Endothelial cell of umbilical vein (primary cell): ENCODE results near the gene ANKRD12. TPM values are rescaled to one million over a fixed set of nuclear protein-coding genes. Genes with fewer than 3 reads are reported as not detected.

ENCODE experiments used
- BruUV-seq: library from RNA; stranded (reverse); fragments of 400-500 nt; replicated peaks from 2 replicates; lab custom pipeline; 2021; lab: Mats Ljungman, UMichigan
- CTCF ChIA-PET: fragments of 300-600, 350-600 bp; sonication (Branson Sonifier 250); formaldehyde crosslinking; loops from one replicate; lab custom pipeline; 2021; ENCODE audit warnings: antibody characterized with exemption, inconsistent platforms; lab: Charles Lee
- POLR2A ChIA-PET: fragments of 300-600, 350-600 bp; sonication (Branson Sonifier 250); formaldehyde crosslinking; loops from one replicate; lab custom pipeline; 2021; ENCODE audit warnings: antibody characterized with exemption, inconsistent platforms; lab: Charles Lee
- DNase-seq: peaks from one replicate; pipeline ENCODE4 v3.0.0-alpha.2; 2011; ENCODE audit warnings: low read depth, low spot score
- FAIRE-seq: peaks from 2 replicates; lab custom pipeline; 2011; peaks lifted over from hg19 to GRCh38; lab: Jason Lieb, UNC
- H2AFZ ChIP-seq: 2 replicates; pipeline ENCODE4 v1.6.0; 2012; ENCODE audit warnings: low read depth, low read length, control low read depth, inconsistent platforms
- H3K27ac ChIP-seq: 2 replicates; pipeline ENCODE4 v1.5.1; 2011; ENCODE audit warnings: low read depth, mild to moderate bottlenecking, control low read depth, low read length, moderate library complexity; ENCODE audit not compliant: insufficient read depth
- H3K27me3 ChIP-seq, 2 experiments: 2 replicates each; pipeline versions ENCODE4 v1.6.0 to v1.6.1; 2011; ENCODE audit warnings: low read length in 2 of 2, mixed read lengths in 1 of 2; ENCODE audit not compliant: control insufficient read depth in 2 of 2, insufficient read depth in 2 of 2
- H3K36me3 ChIP-seq, 2 experiments: 2 replicates in 1 of 2; 3 replicates in 1 of 2; pipeline ENCODE4 v1.5.1; 2011; ENCODE audit warnings: low read length in 2 of 2, mild to moderate bottlenecking in 1 of 2, moderate library complexity in 1 of 2; ENCODE audit not compliant: control insufficient read depth in 2 of 2, insufficient read depth in 2 of 2; ENCODE audit errors: extremely low read depth in 1 of 2
- H3K4me1 ChIP-seq: 3 replicates; pipeline ENCODE4 v1.5.1; 2011; ENCODE audit warnings: mild to moderate bottlenecking, low read length; ENCODE audit not compliant: control insufficient read depth, insufficient read depth; ENCODE audit errors: extremely low read depth
- H3K4me2 ChIP-seq: 2 replicates; pipeline ENCODE4 v1.6.1; 2011; ENCODE audit warnings: low read length, control low read depth, mixed read lengths; ENCODE audit not compliant: insufficient read depth
- H3K4me3 ChIP-seq, 3 experiments: fragments of 200-600 bp in 1 of 3; sonication (generic), shearing (Covaris generic) in 1 of 3; replicated peaks in 1 of 3; 2 replicates each; pipeline ENCODE4 v1.5.1; 2011 to 2016; ENCODE audit warnings: control low read depth in 3 of 3, low read length in 3 of 3, mild to moderate bottlenecking in 2 of 3, inconsistent platforms in 1 of 3, low read depth in 1 of 3, moderate library complexity in 1 of 3; ENCODE audit not compliant: insufficient read depth in 1 of 3
- H3K79me2 ChIP-seq: 2 replicates; pipeline ENCODE4 v1.6.0; 2012; ENCODE audit warnings: low read length, inconsistent platforms; ENCODE audit not compliant: control insufficient read depth, insufficient read depth
- H3K9ac ChIP-seq: replicated peaks from 2 replicates; pipeline ENCODE3; 2011; ENCODE audit warnings: low read length, control low read depth; ENCODE audit not compliant: insufficient read depth; ENCODE audit errors: extremely low read depth
- H3K9me1 ChIP-seq: replicated peaks from 3 replicates; pipeline ENCODE4 v1.6.0; 2011; ENCODE audit warnings: mild to moderate bottlenecking, low read length; ENCODE audit not compliant: control insufficient read depth, insufficient read depth; ENCODE audit errors: extremely low read depth
- H3K9me3 ChIP-seq: replicated peaks from 2 replicates; pipeline ENCODE4 v1.5.1; 2012; ENCODE audit warnings: low read length, inconsistent platforms; ENCODE audit not compliant: control insufficient read depth, insufficient read depth
- H4K20me1 ChIP-seq: replicated peaks from 2 replicates; pipeline ENCODE3; 2011; ENCODE audit warnings: mild to moderate bottlenecking, low read length; ENCODE audit not compliant: control insufficient read depth, insufficient read depth; ENCODE audit errors: extremely low read depth
- EZH2 ChIP-seq: IDR thresholded peaks from 2 replicates; pipeline ENCODE4 v1.6.1; 2012; ENCODE audit warnings: borderline replicate concordance, low read depth, mild to moderate bottlenecking, moderate library complexity, low read length, inconsistent platforms; ENCODE audit not compliant: severe bottlenecking
- FOS ChIP-seq: IDR thresholded peaks from 2 replicates; pipeline ENCODE4 v1.6.1; 2011; ENCODE audit warnings: mild to moderate bottlenecking, low read length, moderate library complexity, borderline replicate concordance; ENCODE audit not compliant: insufficient read depth
- GATA2 ChIP-seq: IDR thresholded peaks from 2 replicates; pipeline ENCODE4 v1.7.0; 2011; ENCODE audit warnings: low read depth, mild to moderate bottlenecking, moderate library complexity, mixed read lengths, low read length; ENCODE audit not compliant: insufficient read length, insufficient read depth
- JUN ChIP-seq: IDR thresholded peaks from 2 replicates; pipeline ENCODE4 v1.6.1; 2011; ENCODE audit warnings: borderline replicate concordance, low read depth; ENCODE audit not compliant: insufficient read length, insufficient read depth
- MYC ChIP-seq: IDR thresholded peaks from one replicate; pipeline ENCODE4 v1.6.1; 2011; ENCODE audit warnings: mild to moderate bottlenecking, low read depth, low read length
- dilution Hi-C: fragments of 300-500 bp; cut with MboI; formaldehyde crosslinking; loops from one replicate; pipeline ENCODE4 v1.15.0; 2019; ENCODE audit warnings: low sequenced_read_pairs; ENCODE audit not compliant: extremely low pct_ligation_motif_present
- intact Hi-C: fragments of 100-400 bp; cut with micrococcal nuclease; formaldehyde crosslinking; loops from one replicate; pipeline ENCODE4 v1.10.0; 2022
- polyA plus RNA-seq, 4 experiments: library from polyadenylated mRNA; depleted of rRNA in 3 of 4; stranded (reverse) in 3 of 4; unstranded in 1 of 4; fragments of >200 nt; gene quantifications; 2 replicates each; pipeline versions ENCODE4 v1.2.1 to v1.2.3, GENCODE V29; 2011 to 2012; ENCODE audit warnings: missing spikeins in 1 of 4
- total RNA-seq: library from RNA; stranded (reverse); gene quantifications from 2 replicates; pipeline ENCODE4 v1.2.3, GENCODE V29; 2021
- TF ChIP-seq, protein P1 (sequence below): IDR thresholded peaks from 2 replicates; pipeline ENCODE4 v1.6.1; 2011; ENCODE audit not compliant: insufficient read depth, insufficient read length

ANKRD12 gene
- total and polyA plus RNA-seq, 2 donors (not counting 3 experiments of a cell fraction or from before 2014, with no cell fraction given) = 1.5 to 25.4 TPM

DNA sequence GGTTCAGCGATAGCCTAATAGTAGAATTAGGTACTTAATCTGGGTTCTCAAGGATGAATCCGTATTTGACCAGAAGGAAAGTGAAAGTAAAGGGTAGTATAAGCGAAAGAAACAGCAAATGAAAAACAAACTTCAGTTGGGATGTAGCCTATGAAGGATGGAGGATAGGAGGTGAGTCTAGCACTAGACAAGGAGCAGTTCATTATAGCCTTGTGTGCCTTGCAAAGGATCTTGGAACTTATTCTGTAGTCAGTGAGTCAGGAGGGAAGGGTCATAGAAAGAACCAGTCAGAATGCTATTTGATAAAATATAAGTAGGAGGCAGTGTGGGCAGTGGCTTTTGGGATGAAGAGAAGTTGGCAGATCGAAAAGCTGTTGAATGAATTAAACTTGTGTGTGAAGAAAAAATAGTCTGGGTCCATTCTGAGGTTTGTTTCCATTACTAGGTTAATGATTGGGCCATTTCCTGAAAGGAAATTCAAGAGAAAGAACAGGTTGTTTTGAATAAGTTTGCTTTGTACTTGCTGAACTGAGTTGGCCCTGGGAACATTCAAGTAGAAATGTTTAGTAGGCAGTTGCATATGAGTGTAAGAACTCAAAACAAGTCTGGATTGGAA, 48.5 kb downstream of the ANKRD12 start:
- Histone ChIP-seq H3K27me3 (no peaks in the 10 kb centered on the region), H3K4me3 (peak overlapping the region in 2 of 3 experiments; percentile 27 to 76), H4K20me1 (no peaks in the 10 kb centered on the region), H3K9me3 (no peaks in the 10 kb centered on the region), H3K27ac (peak overlapping the region; percentile 38), H3K9me1 (no peaks in the 10 kb centered on the region), H2AFZ (peak overlapping the region; percentile 23), H3K79me2 (peaks cover 14% of the 10 kb centered on the region), H3K4me2 (peak overlapping the region; percentile 97), H3K36me3 (peaks cover 0 to 2% of the 10 kb centered on the region in 2 experiments), H3K4me1 (peaks cover 30% of the 10 kb centered on the region), H3K9ac (peak overlapping the region; percentile 41)
- BruUV-seq = no TSS peak
- TF ChIP-seq EZH2 (no peak), JUN (peak; percentile 34), MYC (no peak), FOS (no peak)
- DNase-seq = peak; percentile 96
- intact Hi-C loops = no loop called here
- ChIA-PET POLR2A (no interaction called here), CTCF (interaction anchor here (0.6 kb wide), 2 partner anchors 26 to 149 kb away, joined by 3 read pairs; no protein-coding TSS in a partner anchor)
- peak; percentile 85 for FAIRE-seq
- dilution Hi-C loops = no loop called here

DNA sequence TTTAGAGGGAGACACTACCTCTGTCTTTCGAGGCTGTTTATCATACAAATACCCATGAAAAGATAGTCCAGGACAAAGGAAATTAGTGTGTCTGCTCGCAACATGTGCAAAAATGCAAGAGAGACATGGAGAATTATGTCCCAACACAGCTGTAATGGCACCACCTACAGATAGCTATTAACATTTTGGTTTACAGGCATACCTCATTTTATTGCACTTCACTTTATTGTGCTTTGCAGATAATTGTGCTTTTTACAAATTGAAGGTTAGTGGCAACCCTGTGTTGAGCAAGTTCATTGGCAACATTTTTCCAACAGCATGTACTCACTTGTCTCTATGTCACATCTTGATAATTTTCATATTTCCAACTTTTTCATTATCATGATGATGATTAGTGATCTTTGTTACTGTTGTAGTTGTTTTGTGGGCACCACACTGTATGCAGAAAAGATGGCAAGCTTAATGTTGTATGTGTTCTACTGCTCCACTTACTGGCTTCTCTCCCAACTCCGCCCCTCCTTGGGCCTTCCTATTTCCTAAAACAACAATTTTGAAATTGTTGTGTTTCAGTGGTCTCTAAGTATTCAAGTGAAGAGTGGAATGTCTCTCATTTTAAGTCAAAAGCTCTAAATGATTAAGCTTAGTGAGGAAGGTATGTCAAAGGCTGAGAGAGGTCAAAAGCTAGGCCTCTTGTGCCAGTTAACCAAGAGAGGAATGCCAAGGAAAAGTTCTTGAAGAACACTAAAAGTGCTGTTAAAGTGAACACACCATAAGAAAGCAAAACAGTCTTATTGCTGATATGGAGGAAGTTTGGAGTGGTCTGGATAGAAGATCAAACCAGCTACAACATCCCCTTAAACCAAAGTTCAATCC, 52.0 kb downstream of the ANKRD12 start:
- intact Hi-C loops = no loop called here
- no peaks in the 10 kb centered on the region for H3K27me3 ChIP-seq
- no peak overlapping the region for H3K9ac ChIP-seq
- no peak overlapping the region for H3K27ac ChIP-seq
- ChIA-PET POLR2A (no interaction called here), CTCF (interaction anchor here (1.1 to 3.1 kb wide), 4 partner anchors 10 to 146 kb away, joined by 4 to 8 read pairs (median 6); partner anchors contain the start of gene TWSG1)
- H3K4me3 ChIP-seq = no peak overlapping the region
- H3K9me3 ChIP-seq = no peaks in the 10 kb centered on the region
- H3K4me2 ChIP-seq = no peak overlapping the region
- H2AFZ ChIP-seq = no peak overlapping the region
- peaks cover 5% of the 10 kb centered on the region for H3K79me2 ChIP-seq
- BruUV-seq = no TSS peak
- no peak for FAIRE-seq
- H4K20me1 ChIP-seq = no peaks in the 10 kb centered on the region
- DNase-seq = peak; percentile 52
- no peaks in the 10 kb centered on the region for H3K9me1 ChIP-seq
- H3K36me3 ChIP-seq = peaks cover 0 to 2% of the 10 kb centered on the region in 2 experiments
- TF ChIP-seq GATA2 = no peak
- TF ChIP-seq, protein P1, sequence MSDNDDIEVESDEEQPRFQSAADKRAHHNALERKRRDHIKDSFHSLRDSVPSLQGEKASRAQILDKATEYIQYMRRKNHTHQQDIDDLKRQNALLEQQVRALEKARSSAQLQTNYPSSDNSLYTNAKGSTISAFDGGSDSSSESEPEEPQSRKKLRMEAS = no peak
- dilution Hi-C loops = no loop called here
- H3K4me1 ChIP-seq = peaks cover 30% of the 10 kb centered on the region
